SU-DHL-6 (cell line): ENCODE measurements around the gene BNC2.

Source experiments
- H2AFZ ChIP-seq: fragments of 200-600 bp; sonication (generic); 2 replicates; pipeline ENCODE4 v1.6.1; 2014; ENCODE audit warnings: low read depth, mild to moderate bottlenecking, moderate library complexity, mixed read lengths, antibody characterized with exemption, low read length; ENCODE audit not compliant: severe bottlenecking
- H3F3A ChIP-seq: fragments of 200-600 bp; shearing (Covaris generic); 2 replicates; pipeline ENCODE4 v1.6.0; 2016; ENCODE audit warnings: antibody characterized with exemption, mild to moderate bottlenecking; ENCODE audit not compliant: insufficient read depth
- H3K27ac ChIP-seq: fragments of 200-600 bp; sonication (generic); 2 replicates; pipeline ENCODE4 v1.5.1; 2016; ENCODE audit warnings: low read depth, mild to moderate bottlenecking, low read length, moderate library complexity, mixed read lengths
- H3K27me3 ChIP-seq: fragments of 200-600 bp; sonication (generic), shearing (Covaris generic); 2 replicates; pipeline ENCODE4 v1.6.0; 2014; ENCODE audit warnings: mild to moderate bottlenecking, low read length
- H3K36me3 ChIP-seq: fragments of 200-600 bp; sonication (generic); 2 replicates; pipeline ENCODE4 v1.6.1; 2014; ENCODE audit warnings: mild to moderate bottlenecking, low read length, mixed read lengths
- H3K4me2 ChIP-seq: fragments of 300-600, 200-600 bp; shearing (Covaris generic), sonication (generic); 2 replicates; pipeline ENCODE4 v1.6.0; 2014; ENCODE audit warnings: low read length, low read depth, mild to moderate bottlenecking; ENCODE audit not compliant: poor library complexity, severe bottlenecking
- H3K4me3 ChIP-seq: fragments of 200-600 bp; sonication (generic); 2 replicates; pipeline ENCODE4 v1.5.1; 2014; ENCODE audit warnings: antibody characterized with exemption, low read length, mild to moderate bottlenecking, mixed read lengths; ENCODE audit not compliant: insufficient read depth, poor library complexity, severe bottlenecking
- H3K79me2 ChIP-seq: fragments of 200-600 bp; sonication (generic); 2 replicates; pipeline ENCODE4 v1.6.1; 2014; ENCODE audit warnings: mild to moderate bottlenecking, low read length, moderate library complexity; ENCODE audit not compliant: insufficient read depth
- H3K9ac ChIP-seq: fragments of 200-600 bp; sonication (generic); 2 replicates; pipeline ENCODE4 v1.7.0; 2014; ENCODE audit warnings: mild to moderate bottlenecking, low read length
- H3K9me2 ChIP-seq: fragments of 200-600 bp; sonication (generic); replicated peaks from 2 replicates; pipeline ENCODE4 v1.6.1; 2014; ENCODE audit warnings: low read length; ENCODE audit not compliant: insufficient read depth
- H3K9me3 ChIP-seq: fragments of 200-600 bp; sonication (generic); 2 replicates; pipeline ENCODE4 v1.6.1; 2014; ENCODE audit warnings: low read length, mixed read lengths; ENCODE audit not compliant: insufficient read depth
- H4K20me1 ChIP-seq: fragments of 200-600 bp; sonication (generic); 2 replicates; pipeline ENCODE4 v1.6.1; 2014; ENCODE audit warnings: low read depth, mild to moderate bottlenecking, antibody characterized with exemption, low read length, moderate library complexity, mixed read lengths
- CTCF ChIP-seq: fragments of 200-600 bp; sonication (generic); IDR thresholded peaks from one replicate; pipeline ENCODE4 v1.5.1; 2017; ENCODE audit warnings: antibody characterized with exemption, mild to moderate bottlenecking, low read length, moderate library complexity; ENCODE audit not compliant: insufficient read depth, poor library complexity, severe bottlenecking
- EZH2phosphoT487 ChIP-seq: fragments of 200-600 bp; sonication (generic), shearing (Covaris generic); conservative IDR thresholded peaks from 2 replicates; pipeline ENCODE4 v1.6.1; 2018; ENCODE audit warnings: mild to moderate bottlenecking, antibody characterized with exemption, low read length, moderate library complexity, mixed read lengths

Gene BNC2

DNA sequence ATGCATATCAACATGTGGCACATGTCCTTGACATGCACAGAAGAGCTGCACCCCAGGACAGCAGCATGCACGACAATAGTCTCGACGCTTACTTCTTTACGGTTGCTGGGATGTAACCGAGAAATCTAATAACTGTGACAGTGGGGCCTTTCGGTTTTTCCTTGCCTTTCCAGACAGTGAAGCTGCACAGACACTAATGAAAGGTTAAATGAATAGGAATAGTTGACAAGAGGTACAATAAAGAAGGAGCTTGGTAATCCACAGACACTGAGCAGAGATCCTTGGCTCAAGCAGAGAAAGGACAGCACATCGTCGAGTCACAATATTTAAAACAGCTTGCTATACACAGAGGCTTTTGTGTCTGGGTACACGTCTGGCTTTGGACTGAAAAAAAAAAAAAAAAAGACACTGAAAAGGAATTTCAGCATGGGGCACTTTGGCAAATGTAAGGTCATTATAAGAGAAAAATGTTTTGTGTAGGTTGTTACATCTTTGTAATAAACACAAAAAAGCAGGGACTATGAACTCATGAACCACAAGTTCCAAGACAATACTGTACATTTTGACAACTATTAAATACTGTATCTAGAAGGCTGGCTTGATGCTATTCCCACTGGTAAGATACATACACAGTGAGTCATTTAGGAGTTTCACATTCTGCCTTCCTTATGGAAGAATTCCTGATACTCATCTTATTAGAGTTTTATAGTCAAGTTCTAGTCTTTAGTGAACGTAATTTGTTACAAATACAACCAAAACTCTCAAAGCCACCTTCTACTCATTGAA lies 5.6 kb downstream of the BNC2 start:
- H3K79me2 ChIP-seq, result no peaks in the 10 kb centered on the region

DNA sequence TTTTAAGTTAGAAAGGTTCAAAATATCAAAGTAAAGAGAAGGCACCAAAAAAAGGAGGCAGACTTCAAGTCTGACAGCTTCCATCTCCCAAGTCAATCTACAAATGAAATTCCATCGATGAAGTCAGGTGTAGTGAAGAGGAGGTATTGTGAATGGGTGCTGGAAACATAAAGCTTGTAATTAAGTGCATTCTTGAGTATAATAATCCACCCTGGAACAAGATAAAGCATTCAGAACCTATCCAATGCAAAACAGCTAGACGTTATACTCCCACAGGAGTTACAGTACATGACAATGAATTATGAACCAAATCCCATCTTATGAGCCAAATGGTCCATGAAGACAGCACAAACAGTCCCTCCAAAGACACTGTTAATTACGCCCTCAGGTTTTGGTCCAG lies 22.3 kb downstream of the BNC2 start:
- TF ChIP-seq EZH2phosphoT487 (no peak), CTCF (no peak)
- no peak overlapping the region for H3K4me2 ChIP-seq
- H2AFZ ChIP-seq, result no peak overlapping the region
- H3K9me3 ChIP-seq, result no peaks in the 10 kb centered on the region
- no peak overlapping the region for H3K9ac ChIP-seq
- H3K79me2 ChIP-seq, result no peaks in the 10 kb centered on the region
- H3K27ac ChIP-seq, result no peak overlapping the region
- no peak overlapping the region for H3K4me3 ChIP-seq
- H3K36me3 ChIP-seq, result no peaks in the 10 kb centered on the region
- H3K27me3 ChIP-seq, result no peaks in the 10 kb centered on the region
- H4K20me1 ChIP-seq, result no peaks in the 10 kb centered on the region
- H3F3A ChIP-seq, result no peaks in the 10 kb centered on the region
- no peaks in the 10 kb centered on the region for H3K9me2 ChIP-seq

More for the DNA sequence above, 5.6 kb downstream of the BNC2 start:
- no peak overlapping the region for H3K27ac ChIP-seq
- no peaks in the 10 kb centered on the region for H3K36me3 ChIP-seq
- H3K9me2 ChIP-seq, result no peaks in the 10 kb centered on the region
- H3K27me3 ChIP-seq, result no peaks in the 10 kb centered on the region
- H2AFZ ChIP-seq, result no peak overlapping the region
- H4K20me1 ChIP-seq, result no peaks in the 10 kb centered on the region
- H3K9me3 ChIP-seq, result no peaks in the 10 kb centered on the region
- H3K4me3 ChIP-seq, result no peak overlapping the region
- no peak overlapping the region for H3K9ac ChIP-seq
- no peaks in the 10 kb centered on the region for H3F3A ChIP-seq
- no peak for TF ChIP-seq EZH2phosphoT487
- no peak for TF ChIP-seq CTCF
- no peak overlapping the region for H3K4me2 ChIP-seq

GRCh38 chr9:16846986-16847385 lies 23.5 kb downstream of the BNC2 start:
- no peak overlapping the region for H3K4me2 ChIP-seq
- H3K27ac ChIP-seq, result no peak overlapping the region
- no peak overlapping the region for H3K9ac ChIP-seq
- no peaks in the 10 kb centered on the region for H4K20me1 ChIP-seq
- no peak overlapping the region for H3K4me3 ChIP-seq
- no peaks in the 10 kb centered on the region for H3K79me2 ChIP-seq
- TF ChIP-seq EZH2phosphoT487 (no peak), CTCF (no peak)
- no peaks in the 10 kb centered on the region for H3K27me3 ChIP-seq
- no peak overlapping the region for H2AFZ ChIP-seq
- H3K9me2 ChIP-seq, result no peaks in the 10 kb centered on the region
- H3K9me3 ChIP-seq, result no peaks in the 10 kb centered on the region
- no peaks in the 10 kb centered on the region for H3K36me3 ChIP-seq
- no peaks in the 10 kb centered on the region for H3F3A ChIP-seq
